ENCODE results near the gene EML2.
"Not testable (repeated sequence)": the region's sequence is repeated elsewhere in the genome, so short reads cannot be mapped to it uniquely, and the experiment has no call there.

EML2 gene

GRCh38 chr19:45650722-45651121, 11.5 kb upstream of the EML2 start:
- DNase-seq, result no peak

- no peak for DNase-seq
These were observed 7.1 kb upstream of the EML2 start for GRCh38 chr19:45646345-45646698.

DNA sequence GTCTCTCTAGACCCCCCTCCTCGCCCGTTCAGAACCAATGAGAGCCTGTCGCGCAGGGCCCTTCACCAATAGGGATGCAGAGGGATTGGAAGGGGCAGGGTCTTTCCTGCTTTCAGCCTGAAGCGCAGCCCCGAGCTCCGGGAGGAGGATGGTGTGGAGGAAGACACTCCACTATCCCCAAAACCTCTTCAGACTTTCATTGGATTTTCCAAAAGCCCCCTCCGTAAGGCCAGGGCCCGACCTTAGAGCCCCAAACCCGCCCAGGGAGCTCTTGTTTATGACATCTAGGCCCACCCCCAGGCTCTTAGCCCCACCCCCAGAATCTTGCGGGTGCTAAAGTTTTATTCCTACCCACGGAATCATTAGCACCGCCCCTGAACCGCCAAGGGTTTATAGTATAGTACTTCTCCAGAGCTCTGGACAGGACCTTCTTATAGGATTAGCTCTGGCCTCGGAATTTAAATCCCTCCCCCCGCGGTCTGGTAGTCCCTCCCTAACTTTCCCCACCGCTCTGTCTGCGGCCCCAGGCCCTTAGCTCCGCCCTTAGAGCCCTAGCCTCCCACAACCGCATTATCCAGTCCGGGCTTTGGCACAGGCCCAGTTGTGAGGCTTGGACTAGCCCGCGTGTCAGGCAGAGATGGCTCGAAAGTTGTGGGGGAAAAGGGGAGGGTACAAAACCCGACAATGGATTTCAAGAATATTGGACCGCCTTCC, 6.6 kb upstream of the EML2 start:
- DNase-seq, result peak; percentile 91

- no peak for DNase-seq
These were observed 6.0 kb upstream of the EML2 start for GRCh38 chr19:45645068-45645630.

- DNase-seq, result no peak
These were observed 5.0 kb upstream of the EML2 start for GRCh38 chr19:45643927-45644771.

DNA sequence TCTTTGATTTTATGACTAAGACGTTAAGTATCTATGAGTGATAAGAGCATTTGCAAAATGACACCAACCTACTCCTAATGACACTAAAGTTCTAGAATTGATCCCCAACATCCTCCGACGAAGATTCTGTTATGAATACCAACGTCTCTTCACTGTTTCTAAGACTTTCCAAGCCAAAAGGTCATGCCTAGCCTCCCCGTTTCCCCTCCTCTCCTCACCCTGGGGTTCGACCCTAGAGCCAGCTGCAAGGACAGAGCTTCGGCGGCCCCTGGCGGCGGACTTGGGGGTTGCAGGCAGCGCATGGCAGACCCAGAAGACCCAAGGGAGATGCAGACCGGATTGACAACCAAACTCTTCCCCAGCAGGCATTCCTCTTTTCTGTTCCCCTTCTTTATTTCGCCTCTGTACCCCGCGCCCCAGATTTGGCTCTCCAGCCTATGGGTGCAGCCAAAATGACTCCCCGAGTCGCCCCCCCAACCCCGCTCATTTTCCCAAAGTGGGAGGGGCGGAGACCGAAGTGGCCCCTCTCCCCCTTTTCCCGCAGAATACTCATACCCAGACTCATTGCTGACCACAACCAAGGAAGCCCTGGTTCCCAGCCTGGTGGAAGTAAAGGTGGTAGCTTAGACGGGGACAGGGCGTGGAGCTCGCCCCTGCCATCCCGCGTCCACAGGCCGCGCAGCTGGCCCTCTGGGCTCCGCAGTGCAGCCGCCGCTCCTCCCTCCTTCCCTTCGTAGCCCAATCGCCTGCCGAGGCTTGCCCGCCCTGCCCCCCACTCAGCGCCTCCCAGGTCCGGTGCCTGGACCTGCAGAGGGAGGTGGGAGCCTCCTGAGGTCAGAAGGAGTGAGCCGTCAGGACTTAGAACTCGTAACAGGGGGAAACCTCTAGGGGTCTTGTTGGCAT, 4.1 kb upstream of the EML2 start:
- peak; percentile 99 for DNase-seq

- peak; percentile 91 for DNase-seq
These were observed 2.3 kb upstream of the EML2 start for GRCh38 chr19:45641274-45642105.

GRCh38 chr19:45640849-45641273, 1.7 kb upstream of the EML2 start:
- DNase-seq, result no peak

DNA sequence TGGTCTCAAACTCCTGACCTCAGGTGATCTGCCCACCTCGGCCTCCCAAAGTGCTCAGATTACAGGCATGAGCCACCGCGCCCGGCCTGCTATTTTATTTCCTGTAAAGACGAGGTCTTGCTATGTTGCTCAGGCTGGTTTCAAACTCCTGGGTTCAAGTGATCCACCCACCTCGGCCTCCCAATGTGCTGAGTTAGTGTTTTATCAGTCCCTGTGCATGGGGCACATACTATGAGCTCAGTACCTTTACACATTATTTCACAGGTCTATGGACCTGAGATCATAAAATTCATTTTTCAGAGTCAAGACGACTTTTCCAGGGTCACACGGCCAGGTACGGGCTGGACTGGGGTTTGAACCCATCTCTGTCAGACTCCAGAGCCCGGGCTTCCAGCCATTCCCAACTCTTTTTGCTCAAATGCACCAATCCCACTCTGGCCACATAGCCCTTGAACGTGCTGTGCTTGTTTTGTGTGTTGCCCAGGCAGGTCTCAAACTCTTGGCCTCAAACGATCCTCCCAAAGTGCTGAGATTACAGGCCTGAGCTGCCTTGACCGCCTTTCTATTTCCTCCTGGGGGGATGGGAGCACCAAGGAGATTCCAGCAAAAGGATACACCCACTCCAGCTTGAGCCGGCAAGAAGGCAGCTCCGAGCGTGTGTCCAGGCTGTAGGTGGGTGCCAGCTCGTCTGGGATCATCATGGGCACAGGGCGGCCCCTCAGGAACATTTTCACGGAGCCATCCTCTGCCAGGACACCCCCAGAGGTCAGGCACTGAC, 1.1 kb downstream of the EML2 start:
- no peak for DNase-seq

DNA sequence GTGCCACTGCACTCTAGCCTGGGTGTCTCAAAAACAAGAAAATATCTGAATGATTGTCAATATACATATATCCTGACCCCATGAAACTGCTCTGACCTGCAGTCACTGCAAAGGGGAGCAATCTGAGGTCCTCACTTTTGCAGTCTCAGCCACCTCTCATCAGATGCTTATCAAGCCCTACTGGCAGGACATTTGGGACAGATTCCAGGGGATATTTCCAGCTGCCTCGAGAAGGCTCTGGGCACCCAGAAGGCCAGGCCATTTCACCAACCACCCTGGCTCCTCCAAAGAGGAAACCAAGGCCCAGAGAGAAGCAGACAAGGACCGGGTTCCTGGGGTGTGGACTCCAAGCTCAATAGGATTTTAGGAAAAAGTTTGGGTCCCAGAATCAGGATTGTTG, 2.3 kb downstream of the EML2 start:
- no peak for DNase-seq

DNA sequence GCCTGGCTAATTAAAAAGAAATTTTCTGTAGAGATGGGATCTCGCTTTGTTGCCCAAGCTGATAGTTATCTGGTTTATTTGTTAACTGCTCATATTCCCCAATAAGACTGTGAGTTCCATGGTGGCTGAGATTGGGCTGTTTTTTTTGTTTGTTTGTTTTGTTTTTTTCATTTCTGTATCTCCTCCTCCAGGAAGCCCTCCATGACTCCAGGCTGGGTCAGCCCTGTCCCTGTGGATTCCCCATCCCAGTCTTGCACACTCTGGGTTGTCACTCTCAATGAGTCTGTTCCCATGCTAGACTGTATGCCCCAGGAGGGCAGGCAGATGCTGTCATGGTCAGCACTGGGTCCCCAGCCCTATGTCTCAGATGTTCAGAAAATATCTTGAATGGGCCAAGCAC, 2.9 kb downstream of the EML2 start:
- DNase-seq, result no peak

DNA sequence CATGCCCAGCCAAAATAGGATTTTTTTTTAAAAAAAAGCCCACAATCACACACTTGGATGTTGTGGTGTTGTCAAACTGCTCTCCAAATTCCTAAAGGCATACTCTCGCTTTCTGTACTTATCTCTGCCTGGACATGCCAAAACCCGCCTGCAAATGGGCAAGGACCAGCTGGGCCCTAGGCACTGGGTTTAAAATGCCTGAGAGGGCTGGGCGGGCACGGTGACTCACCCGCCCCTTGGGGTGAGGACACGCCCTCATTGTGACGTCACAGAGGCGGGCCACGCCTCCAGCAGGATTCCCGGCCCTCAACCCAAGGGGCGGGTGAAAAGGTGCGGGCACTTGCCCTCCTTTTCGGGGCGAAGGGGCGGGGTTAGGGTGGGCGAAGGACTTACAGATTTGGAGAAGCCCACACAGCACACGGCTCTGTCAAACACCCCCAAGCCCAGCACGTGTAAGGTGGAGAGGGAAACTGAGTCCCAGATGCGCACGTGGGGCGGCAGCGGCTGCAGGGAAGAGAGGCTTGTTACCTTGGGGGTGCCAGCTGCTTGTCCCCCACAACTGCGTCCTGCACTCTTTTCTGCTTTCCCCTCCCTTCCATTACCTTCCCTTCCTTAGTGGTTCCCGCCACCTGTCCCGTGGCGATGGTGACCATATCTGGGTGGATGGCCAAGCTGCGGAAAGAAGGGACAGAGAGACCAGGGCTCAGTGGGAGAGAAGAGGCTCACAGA, 6.6 kb downstream of the EML2 start:
- peak; percentile 80 for DNase-seq

DNA sequence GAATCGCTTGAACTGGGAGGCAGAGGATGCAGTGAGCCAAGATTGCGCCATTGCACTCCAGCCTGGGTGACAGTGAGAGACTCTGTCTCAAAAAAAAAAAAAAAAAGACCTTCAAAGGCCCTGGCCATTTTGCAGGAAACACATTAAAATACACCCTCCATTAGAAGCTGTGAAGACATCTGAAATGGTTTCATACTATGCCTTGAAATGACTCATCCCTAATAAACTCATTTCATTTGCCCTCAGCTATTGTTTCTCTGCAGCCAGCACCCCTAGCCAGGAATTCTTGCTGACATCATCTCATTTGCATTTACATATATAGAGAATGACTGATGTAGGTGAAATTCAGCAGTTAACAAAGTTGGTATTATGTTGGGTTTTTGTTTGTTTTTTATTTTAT, 8.7 kb downstream of the EML2 start:
- no peak for DNase-seq

- no peak for DNase-seq
These were observed 9.5 kb downstream of the EML2 start for GRCh38 chr19:45629704-45630103.

DNA sequence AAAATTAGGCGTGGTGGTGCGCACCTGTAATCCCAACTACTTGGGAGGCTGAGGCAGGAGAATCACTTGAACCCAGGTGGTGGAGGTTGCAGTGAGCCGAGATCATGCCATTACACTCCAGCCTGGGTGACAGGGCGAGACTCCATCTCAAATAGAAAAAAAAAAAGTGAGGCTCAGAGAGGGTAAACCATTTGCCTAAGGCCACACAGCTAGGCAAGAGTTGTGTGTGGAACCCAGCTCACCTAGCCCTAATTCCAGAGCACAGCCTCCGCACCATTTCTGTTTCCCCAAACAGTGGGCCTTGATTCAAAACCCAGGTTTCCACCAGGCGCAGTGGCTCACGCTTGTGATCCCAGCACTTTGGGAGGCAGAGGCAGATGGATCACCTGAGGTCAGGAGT, 11.0 kb downstream of the EML2 start:
- not testable (repeated sequence) for DNase-seq

DNA sequence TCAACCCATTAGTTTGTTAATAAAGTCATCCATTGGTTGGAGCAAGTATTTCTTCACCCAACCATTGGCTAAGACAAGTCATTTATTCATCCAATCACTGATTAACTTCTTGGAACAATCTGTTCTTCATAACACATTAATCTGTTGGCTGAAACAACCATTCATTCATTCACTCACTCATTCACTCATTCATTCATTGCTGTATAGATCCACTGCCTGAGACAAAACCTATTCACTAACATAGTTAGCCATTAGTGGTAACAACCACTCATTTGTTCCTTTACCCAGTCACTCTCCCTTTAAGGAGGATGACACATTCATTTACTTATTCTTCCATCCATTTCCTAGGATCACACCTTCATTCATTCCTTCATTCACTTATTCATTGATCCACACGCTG, 15.2 kb downstream of the EML2 start:
- DNase-seq, result no peak

- DNase-seq, result no peak
These were observed 17.2 kb downstream of the EML2 start for GRCh38 chr19:45621976-45622503.

GRCh38 chr19:45621389-45621788, 17.8 kb downstream of the EML2 start:
- DNase-seq, result no peak

GRCh38 chr19:45616704-45617017, 22.5 kb downstream of the EML2 start:
- no peak for DNase-seq
